Liver (tissue), 3 donors: ENCODE results near the gene MFAP3.

Source experiments
- CTCF ChIP-seq: fragments of 150-350 bp; IDR thresholded peaks from 2 replicates; pipeline ENCODE4 v1.5.1; 2017; ENCODE audit warnings: improper control_type of control experiment, low read depth, low read length; ENCODE audit not compliant: missing input control
- JUND ChIP-seq, 2 donors: IDR thresholded peaks; 2 replicates each; pipeline ENCODE4 v1.6.1; 2016; ENCODE audit warnings: antibody characterized with exemption in 2 of 2
- RXRA ChIP-seq, 2 donors: IDR thresholded peaks; 2 replicates each; pipeline ENCODE4 v1.6.1; 2017 to 2018; ENCODE audit warnings: antibody characterized with exemption in 2 of 2, mild to moderate bottlenecking in 1 of 2
- TF ChIP-seq, protein P1 (sequence below): IDR thresholded peaks from 2 replicates; pipeline ENCODE4 v1.6.1; 2016; ENCODE audit warnings: antibody characterized with exemption
- TF ChIP-seq, protein P2 (sequence below): IDR thresholded peaks from 2 replicates; pipeline ENCODE4 v1.6.1; 2016; ENCODE audit warnings: antibody characterized with exemption, mild to moderate bottlenecking
- donor health status: healthy.
- donor health status: healthy.

- TF ChIP-seq CTCF (no peak), JUND (IDR thresholded peaks at IDR 0.05) (no peak), RXRA (IDR thresholded peaks at IDR 0.05) (no peak)
- TF ChIP-seq, protein P1, sequence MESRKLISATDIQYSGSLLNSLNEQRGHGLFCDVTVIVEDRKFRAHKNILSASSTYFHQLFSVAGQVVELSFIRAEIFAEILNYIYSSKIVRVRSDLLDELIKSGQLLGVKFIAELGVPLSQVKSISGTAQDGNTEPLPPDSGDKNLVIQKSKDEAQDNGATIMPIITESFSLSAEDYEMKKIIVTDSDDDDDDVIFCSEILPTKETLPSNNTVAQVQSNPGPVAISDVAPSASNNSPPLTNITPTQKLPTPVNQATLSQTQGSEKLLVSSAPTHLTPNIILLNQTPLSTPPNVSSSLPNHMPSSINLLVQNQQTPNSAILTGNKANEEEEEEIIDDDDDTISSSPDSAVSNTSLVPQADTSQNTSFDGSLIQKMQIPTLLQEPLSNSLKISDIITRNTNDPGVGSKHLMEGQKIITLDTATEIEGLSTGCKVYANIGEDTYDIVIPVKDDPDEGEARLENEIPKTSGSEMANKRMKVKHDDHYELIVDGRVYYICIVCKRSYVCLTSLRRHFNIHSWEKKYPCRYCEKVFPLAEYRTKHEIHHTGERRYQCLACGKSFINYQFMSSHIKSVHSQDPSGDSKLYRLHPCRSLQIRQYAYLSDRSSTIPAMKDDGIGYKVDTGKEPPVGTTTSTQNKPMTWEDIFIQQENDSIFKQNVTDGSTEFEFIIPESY: no peak
- TF ChIP-seq, protein P2, sequence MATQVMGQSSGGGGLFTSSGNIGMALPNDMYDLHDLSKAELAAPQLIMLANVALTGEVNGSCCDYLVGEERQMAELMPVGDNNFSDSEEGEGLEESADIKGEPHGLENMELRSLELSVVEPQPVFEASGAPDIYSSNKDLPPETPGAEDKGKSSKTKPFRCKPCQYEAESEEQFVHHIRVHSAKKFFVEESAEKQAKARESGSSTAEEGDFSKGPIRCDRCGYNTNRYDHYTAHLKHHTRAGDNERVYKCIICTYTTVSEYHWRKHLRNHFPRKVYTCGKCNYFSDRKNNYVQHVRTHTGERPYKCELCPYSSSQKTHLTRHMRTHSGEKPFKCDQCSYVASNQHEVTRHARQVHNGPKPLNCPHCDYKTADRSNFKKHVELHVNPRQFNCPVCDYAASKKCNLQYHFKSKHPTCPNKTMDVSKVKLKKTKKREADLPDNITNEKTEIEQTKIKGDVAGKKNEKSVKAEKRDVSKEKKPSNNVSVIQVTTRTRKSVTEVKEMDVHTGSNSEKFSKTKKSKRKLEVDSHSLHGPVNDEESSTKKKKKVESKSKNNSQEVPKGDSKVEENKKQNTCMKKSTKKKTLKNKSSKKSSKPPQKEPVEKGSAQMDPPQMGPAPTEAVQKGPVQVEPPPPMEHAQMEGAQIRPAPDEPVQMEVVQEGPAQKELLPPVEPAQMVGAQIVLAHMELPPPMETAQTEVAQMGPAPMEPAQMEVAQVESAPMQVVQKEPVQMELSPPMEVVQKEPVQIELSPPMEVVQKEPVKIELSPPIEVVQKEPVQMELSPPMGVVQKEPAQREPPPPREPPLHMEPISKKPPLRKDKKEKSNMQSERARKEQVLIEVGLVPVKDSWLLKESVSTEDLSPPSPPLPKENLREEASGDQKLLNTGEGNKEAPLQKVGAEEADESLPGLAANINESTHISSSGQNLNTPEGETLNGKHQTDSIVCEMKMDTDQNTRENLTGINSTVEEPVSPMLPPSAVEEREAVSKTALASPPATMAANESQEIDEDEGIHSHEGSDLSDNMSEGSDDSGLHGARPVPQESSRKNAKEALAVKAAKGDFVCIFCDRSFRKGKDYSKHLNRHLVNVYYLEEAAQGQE: no peak
Observed at GRCh38 chr5:154047324-154047723, 8.6 kb downstream of the MFAP3 start.
